ENCODE measurements around the gene UBTD2.

UBTD2 gene

DNA sequence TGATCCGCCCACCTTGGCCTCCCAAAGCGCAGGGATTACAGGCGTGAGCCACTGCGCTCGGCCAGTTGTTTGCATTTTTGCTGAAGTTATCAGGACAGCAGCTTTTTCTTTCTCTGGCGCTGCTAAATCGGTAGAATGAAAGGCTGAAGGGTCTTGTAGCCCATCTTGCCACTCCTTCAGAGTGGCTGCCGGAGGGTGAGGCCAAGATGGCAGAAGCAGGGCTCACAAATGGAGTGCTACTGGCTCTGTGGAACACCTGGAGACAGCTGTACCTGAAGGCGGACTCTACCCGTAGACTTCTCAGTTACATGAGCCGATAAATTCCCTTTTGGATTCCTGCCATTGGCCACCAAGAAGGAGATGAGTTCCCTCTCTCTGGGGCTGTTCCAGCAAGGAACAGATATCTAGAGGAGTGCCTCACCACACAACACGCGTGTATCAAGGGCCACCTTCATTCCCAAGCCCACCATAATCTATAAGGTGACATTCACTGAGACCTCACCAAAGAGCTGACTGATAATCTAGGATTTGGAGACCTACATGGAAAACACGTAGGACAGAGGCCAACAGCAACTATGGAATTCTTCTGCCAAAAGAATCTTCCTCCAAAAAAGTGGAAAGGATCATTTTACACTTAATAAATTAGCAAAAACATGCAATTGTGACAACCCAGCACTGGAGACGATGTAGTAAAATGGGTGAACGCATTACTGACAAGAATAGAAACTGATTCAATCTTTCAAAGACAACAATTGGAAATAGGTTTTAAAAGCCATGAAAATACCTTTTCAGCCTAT, 117.3 kb downstream of the UBTD2 start:
- no peak for DNase-seq

DNA sequence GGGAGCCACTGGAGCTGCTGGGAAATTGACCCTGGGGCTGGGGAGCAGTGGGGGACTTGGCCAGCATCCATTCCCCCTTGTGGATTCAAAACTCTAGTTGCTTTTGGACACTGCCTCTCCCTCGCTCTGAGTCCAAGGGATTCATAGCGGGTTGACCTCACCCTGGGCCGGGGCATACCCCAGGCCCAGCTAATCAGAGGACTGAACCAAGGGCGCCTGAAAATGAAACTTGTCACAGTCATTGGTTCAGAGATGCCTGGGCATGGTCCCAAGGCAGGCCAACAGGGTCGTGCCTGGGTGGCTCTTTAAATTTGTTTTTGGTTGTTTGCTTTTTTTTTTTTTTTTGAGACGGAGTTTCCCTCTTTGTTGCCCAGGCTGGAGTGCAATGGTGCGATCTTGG, 118.1 kb downstream of the UBTD2 start:
- no peak for DNase-seq

DNA sequence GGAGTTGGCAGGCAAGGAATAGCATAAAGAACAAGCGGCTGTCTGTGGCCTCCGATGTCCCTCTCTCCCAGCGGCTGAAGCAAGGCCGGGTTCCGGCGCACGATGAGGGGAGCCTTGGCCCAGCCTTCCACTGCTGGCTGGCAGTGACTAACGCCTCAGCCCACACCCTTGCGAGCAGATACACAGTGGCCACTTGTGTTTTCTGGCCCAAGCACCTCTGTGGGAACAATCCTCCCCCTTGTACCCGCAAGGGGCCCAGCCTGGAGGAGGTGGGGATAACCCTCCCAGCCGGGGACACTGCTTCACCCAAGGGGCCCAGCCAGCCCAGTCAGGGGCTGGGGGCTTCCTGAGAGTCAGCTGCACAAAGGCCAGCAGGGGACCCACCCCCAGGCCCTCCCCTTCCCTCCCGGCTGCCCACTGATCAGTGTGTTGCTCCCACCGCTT, 118.8 kb downstream of the UBTD2 start:
- peak; percentile 58 for DNase-seq

DNA sequence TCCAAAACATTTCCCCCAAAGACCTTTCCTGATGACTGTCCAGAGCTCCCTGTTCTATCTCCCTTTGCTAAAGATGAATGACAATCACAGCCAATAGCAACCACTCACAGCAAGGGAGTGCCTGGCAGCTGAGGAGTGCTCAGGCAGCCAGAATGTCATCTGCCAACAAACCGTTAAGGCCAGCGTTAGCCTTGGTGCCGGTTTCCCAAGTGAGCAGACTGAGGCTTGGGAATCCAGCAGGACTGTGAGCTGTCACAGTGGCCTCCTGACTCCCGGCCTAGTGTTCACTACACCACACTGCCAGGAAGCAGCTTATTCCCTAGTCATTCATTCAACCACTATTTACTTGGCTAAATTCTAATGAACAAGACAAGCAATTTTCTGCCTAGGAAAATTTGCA, 120.2 kb downstream of the UBTD2 start:
- DNase-seq: peak; percentile 68

DNA sequence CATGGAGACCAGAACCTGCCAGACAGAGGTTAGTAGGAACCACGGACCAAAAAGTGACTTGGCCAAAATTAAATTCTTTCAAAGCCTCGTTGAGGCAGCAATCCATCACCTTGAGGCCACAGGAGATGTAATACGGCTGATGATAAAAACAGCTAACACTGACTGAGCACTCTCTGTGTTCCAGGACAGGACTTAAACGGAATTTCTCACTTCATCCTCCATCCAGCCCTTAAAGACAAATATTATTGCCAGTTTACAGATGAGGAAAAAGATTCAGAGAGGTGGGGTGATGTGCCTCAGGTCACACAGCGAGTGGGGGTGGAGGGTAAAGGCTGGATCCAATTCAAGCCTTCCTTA, 120.6 kb downstream of the UBTD2 start:
- DNase-seq: no peak

DNA sequence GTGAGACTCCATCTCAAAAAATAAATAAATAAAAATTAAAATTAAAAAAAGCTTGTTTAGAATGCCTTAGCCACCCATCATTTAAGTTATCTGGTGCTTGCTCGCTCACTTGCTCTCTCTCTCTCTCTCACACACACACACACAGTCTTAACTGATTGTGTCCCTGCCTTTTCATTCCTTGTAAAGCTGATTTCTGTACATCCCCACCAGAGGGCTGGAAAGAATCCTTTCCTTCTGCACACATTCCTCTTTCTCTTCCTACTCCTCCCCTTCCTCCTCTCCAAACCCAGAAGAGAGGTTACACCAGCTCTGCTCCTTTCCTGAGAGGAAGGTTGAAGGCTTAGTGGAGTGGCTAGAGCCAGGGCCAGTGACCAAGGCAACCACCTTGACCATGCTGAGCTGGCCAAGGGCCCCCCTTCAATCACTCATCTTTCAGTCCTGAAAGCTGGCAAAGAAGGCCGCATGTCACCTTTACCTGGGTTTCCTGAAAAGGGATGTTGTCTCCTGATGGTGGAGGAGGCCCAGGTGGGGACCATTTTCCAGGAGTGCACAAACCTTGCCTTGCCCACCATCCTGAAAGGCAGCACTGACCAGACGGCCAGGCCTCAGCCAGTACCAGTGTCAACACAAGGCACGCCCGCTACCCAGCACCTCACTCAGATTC, 121.1 kb downstream of the UBTD2 start:
- no peak for DNase-seq

DNA sequence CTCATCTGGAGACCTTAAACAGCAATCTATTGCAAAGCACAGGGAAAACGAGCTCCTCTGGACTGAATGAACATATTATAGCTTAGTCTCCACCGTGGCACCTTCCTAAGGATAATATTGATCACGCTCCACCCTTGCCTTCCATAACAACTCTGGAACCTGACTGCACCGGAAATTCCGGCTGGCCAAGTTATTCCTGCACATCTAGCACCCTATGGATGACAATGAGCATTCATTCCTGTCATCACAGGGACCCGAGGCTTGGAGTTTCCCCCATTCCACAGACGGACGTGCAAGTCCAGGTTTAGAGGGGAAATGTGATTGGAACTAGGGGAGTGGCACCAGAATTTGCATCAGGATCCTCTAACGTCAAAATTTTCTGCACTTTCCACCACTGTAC, 123.1 kb downstream of the UBTD2 start:
- DNase-seq: no peak

All from islet precursor cell (in vitro differentiated cells).